ENCODE measurements around the gene EVI5. TPM values are rescaled to one million over a fixed set of nuclear protein-coding genes. Genes with fewer than 3 reads are reported as not detected.

The EVI5 gene
- polyA plus RNA-seq, 1 experiment, result 28.5 TPM

DNA sequence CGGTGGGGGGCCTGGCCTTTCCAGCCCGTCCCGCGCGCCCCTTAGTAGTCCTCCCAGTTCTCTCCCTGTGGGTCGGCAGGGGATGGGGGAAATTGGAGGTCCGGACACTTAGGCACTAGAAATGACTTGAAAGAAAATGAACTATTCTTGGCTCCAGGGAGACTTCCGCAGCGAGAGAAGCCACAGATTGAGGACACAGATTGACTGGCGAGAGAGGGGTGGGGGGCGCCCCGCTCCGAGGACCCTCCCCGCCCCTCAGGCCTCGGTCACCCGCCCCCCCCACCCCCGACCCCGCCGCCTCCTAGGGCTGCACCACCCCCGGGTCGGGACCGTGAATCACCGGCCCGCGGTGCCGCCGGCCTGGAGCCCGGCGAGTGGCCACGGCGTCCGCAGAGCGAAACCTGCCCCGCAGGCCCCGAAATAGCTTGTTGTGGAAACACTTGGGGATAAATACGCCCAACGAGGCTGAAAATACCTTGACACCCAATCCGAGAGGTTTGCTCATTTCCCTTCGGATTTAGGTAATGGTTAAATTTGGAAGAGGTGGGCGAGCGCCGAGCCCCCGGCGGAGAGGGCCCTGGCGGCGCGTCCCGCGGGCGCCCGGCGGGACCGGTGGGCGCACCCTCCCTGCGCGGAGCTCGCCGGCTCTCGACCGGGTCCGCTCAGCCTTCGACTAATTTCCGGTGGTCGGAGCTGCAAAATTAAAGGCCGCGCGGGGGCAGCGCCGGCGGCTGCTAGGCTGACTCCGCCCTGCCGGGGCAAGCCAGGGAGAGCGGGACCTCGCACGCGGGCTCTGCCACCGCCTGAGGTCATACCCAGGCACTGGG is 298.4 kb downstream of the EVI5 start, which contains the start of gene GFI1:
TSS of gene GFI1 (minus strand) at position 675 of the 827 bp plus-strand sequence. CDS start 3,438 bp downstream, outside the sequence.
- no peak for DNase-seq (ENCODE audit: low read depth, low spot score)
- Histone ChIP-seq H3K27me3 (ENCODE audit: control insufficient read depth, insufficient read depth, low read length) (peaks cover 67% of the 10 kb centered on the region), H3K27ac (ENCODE audit: low read depth, low read length) (no peak within 1 kb of the TSS), H3K9me3 (ENCODE audit: control insufficient read depth, insufficient read depth, low read length) (peaks cover 7% of the 10 kb centered on the region; the same call in 1 of the 2 replicates), H3K4me3 (ENCODE audit: low read depth, low read length) (peak within 1 kb of the TSS; percentile 48)
- no peak for TF ChIP-seq CTCF (IDR thresholded peaks at IDR 0.05; ENCODE audit: low read depth, low read length)
- ChIA-PET CTCF (interaction anchor here (0.6 kb wide), 1 partner anchor 16 kb away, joined by 4 read pairs; no protein-coding TSS in a partner anchor), POLR2A (interaction anchor here (0.6 kb wide), 1 partner anchor 204 kb away, joined by 3 read pairs; no protein-coding TSS in a partner anchor)

DNA sequence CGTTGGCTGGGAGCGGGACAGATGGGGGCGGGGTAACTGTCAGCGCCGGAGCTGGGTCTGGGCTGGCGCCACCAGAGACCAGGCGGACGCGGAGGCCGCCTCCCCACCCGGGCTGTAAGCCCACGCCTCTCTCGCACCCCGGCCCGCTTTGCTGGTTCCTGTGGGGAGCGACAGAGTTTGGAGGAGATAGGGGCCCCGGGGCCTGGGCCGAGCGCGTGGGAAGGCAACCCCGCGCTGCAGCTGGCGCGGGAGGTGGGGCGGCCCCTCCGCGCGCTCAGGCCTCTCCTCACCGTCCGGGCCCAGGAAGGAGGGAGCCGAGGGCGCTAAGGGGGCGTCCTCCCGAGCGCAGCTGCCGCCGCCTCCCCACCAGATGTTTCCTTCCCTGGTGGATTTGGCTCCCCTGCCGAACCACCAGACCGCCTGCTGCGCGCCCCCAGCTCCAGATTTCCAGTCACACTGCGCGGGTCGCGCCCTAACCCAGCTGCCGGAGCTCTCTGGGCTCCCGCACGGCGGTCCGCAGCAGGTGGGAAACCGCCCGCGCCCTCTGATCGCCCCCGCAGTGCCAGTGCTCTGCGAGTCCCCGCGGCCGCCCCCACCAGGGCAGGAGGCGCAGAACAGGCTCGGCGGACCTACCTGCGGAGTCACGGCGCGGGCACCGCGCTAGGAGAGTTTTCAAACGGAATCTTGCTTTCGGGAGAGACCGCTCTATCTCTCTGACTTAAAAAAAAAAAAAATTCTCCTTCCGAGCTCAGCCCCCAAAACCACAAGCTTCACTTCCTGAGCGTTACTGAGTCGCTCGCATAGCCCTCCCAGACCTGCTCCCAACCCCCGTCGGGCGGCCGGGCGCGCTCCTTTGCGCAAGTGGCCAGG is 299.3 kb downstream of the EVI5 start:
- CTCF ChIA-PET, result interaction anchor here (0.6 kb wide), 2 partner anchors 17 to 119 kb away, joined by 4 to 8 read pairs; no protein-coding TSS in a partner anchor
- Histone ChIP-seq H3K27ac (ENCODE audit: low read depth, low read length) (no peak overlapping the region), H3K27me3 (ENCODE audit: control insufficient read depth, insufficient read depth, low read length) (peaks cover 75% of the 10 kb centered on the region), H3K4me3 (ENCODE audit: low read depth, low read length) (peak overlapping the region; percentile 48), H3K9me3 (ENCODE audit: control insufficient read depth, insufficient read depth, low read length) (peaks cover 12% of the 10 kb centered on the region; the same call in 1 of the 2 replicates)
- no peak for DNase-seq (ENCODE audit: low read depth, low spot score)
- TF ChIP-seq CTCF (IDR thresholded peaks at IDR 0.05; ENCODE audit: low read depth, low read length), result no peak
- POLR2A ChIA-PET, result no interaction called here

- TF ChIP-seq CTCF (IDR thresholded peaks at IDR 0.05; ENCODE audit: low read depth, low read length), result no peak
- Histone ChIP-seq H3K9me3 (ENCODE audit: control insufficient read depth, insufficient read depth, low read length) (peaks cover 16% of the 10 kb centered on the region; the same call in 1 of the 2 replicates), H3K27me3 (ENCODE audit: control insufficient read depth, insufficient read depth, low read length) (peaks cover 83% of the 10 kb centered on the region), H3K27ac (ENCODE audit: low read depth, low read length) (no peak overlapping the region), H3K4me3 (ENCODE audit: low read depth, low read length) (no peak overlapping the region)
- no peak for DNase-seq (ENCODE audit: low read depth, low spot score)
- ChIA-PET CTCF (interaction anchor here (0.6 kb wide), 1 partner anchor 120 kb away, joined by 8 read pairs; no protein-coding TSS in a partner anchor), POLR2A (no interaction called here)
Observed at GRCh38 chr1:92484472-92485380, 300.2 kb downstream of the EVI5 start.

GRCh38 chr1:92483610-92484471 is 301.1 kb downstream of the EVI5 start:
- POLR2A ChIA-PET, result no interaction called here
- no peak overlapping the region for H3K27ac ChIP-seq (ENCODE audit: low read depth, low read length)
- TF ChIP-seq CTCF (IDR thresholded peaks at IDR 0.05; ENCODE audit: low read depth, low read length), result no peak
- H3K9me3 ChIP-seq (ENCODE audit: control insufficient read depth, insufficient read depth, low read length), result peaks cover 16% of the 10 kb centered on the region; the same call in 1 of the 2 replicates
- CTCF ChIA-PET, result interaction anchor here (0.7 kb wide), 1 partner anchor 85 kb away, joined by 3 read pairs; no protein-coding TSS in a partner anchor
- peaks cover 85% of the 10 kb centered on the region for H3K27me3 ChIP-seq (ENCODE audit: control insufficient read depth, insufficient read depth, low read length)
- no peak overlapping the region for H3K4me3 ChIP-seq (ENCODE audit: low read depth, low read length)
- no peak for DNase-seq (ENCODE audit: low read depth, low spot score)
